Stimulated activated CD8-positive, alpha-beta memory T cell treated with anti-CD3 and anti-CD28 coated beads, Interleukin-4, amount 100 ng/mL, for 4 hours (primary cell): Measurements from ENCODE around the gene RAB23.
"Not testable (repeated sequence)": the region's sequence is repeated elsewhere in the genome, so short reads cannot be mapped to it uniquely, and the experiment has no call there.

Experiments
- DNase-seq, 2 donors: peaks; one replicate each; pipeline ENCODE4 v3.0.0-alpha.2; 2020; ENCODE audit warnings: low read depth in 2 of 2, low spot score in 1 of 2

Gene RAB23

GRCh38 chr6:57243526-57243925 is 21.4 kb upstream of the RAB23 start:
- not testable (repeated sequence) for DNase-seq

GRCh38 chr6:57242505-57242904 is 20.4 kb upstream of the RAB23 start:
- DNase-seq = no peak

- DNase-seq = no peak
Observed at GRCh38 chr6:57226221-57226620, 4.1 kb upstream of the RAB23 start.

GRCh38 chr6:57224769-57225515 is 2.8 kb upstream of the RAB23 start:
- no peak for DNase-seq

GRCh38 chr6:57222743-57223077 is 603 bp upstream of the RAB23 start:
- DNase-seq = no peak

GRCh38 chr6:57221191-57221935 is 744 bp downstream of the RAB23 start:
- DNase-seq = peak in 1 of 2 donors; percentile 13

- DNase-seq = no peak
Observed at GRCh38 chr6:57220083-57220703, 1.9 kb downstream of the RAB23 start.

GRCh38 chr6:57217270-57217669 is 4.8 kb downstream of the RAB23 start:
- no peak for DNase-seq

GRCh38 chr6:57216235-57217101 is 5.6 kb downstream of the RAB23 start:
- DNase-seq = no peak

GRCh38 chr6:57215260-57215659 is 6.8 kb downstream of the RAB23 start:
- DNase-seq = no peak

- DNase-seq = no peak
Observed at GRCh38 chr6:57210060-57210459, 12.0 kb downstream of the RAB23 start.

GRCh38 chr6:57209030-57209429 is 13.1 kb downstream of the RAB23 start:
- no peak for DNase-seq

- no peak for DNase-seq
Observed at GRCh38 chr6:57207872-57208271, 14.2 kb downstream of the RAB23 start.

GRCh38 chr6:57207141-57207540 is 15.0 kb downstream of the RAB23 start:
- DNase-seq = no peak

- no peak for DNase-seq
Observed at GRCh38 chr6:57205550-57206328, 16.4 kb downstream of the RAB23 start.

GRCh38 chr6:57201718-57202117 is 20.4 kb downstream of the RAB23 start:
- no peak for DNase-seq

GRCh38 chr6:57198926-57199636 is 23.0 kb downstream of the RAB23 start:
- DNase-seq = no peak

- DNase-seq = no peak
Observed at GRCh38 chr6:57195457-57195856, 26.6 kb downstream of the RAB23 start.

GRCh38 chr6:57193177-57193576 is 28.9 kb downstream of the RAB23 start:
- DNase-seq = no peak

- DNase-seq = no peak
Observed at GRCh38 chr6:57190140-57190539, 32.0 kb downstream of the RAB23 start.
